ENCODE results near the gene PRELID1. TPM values are rescaled to one million over a fixed set of nuclear protein-coding genes. Genes with fewer than 3 reads are reported as not detected.

Gene PRELID1
- total RNA-seq, 2 experiments from 2014 or later: 222 to 233 TPM

DNA sequence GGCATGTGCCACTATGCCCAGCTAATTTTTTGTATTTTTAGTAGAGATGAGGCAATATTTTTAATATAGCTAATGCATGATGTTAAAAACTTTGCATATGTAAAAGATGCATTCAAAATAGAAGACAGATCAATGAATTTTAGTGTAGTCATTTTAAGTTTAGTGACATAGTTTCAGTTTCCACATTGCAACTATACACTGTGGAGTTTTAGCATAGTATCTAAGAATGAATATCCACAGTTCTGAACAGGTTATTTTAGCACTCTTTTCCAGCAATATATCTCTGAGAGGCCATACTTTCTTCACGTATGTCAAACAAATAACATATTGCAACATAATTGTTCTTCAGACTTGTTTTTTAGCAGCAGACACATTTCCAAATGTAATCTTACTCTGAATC lies 39.4 kb upstream of the PRELID1 start:
- no peak for DNase-seq
- ChIA-PET POLR2A (interaction anchor here (1.0 to 1.7 kb wide), 2 partner anchors 10 to 19 kb away, joined by 3 to 6 read pairs; no protein-coding TSS in a partner anchor), CTCF (interaction anchor here (0.8 to 3.5 kb wide), 5 partner anchors 12 to 152 kb away, joined by 3 to 13 read pairs (median 6); no protein-coding TSS in a partner anchor)
- ATAC-seq: no peak
- intact Hi-C loops (cut with micrococcal nuclease): no loop called here
- TF ChIP-seq, protein P1, sequence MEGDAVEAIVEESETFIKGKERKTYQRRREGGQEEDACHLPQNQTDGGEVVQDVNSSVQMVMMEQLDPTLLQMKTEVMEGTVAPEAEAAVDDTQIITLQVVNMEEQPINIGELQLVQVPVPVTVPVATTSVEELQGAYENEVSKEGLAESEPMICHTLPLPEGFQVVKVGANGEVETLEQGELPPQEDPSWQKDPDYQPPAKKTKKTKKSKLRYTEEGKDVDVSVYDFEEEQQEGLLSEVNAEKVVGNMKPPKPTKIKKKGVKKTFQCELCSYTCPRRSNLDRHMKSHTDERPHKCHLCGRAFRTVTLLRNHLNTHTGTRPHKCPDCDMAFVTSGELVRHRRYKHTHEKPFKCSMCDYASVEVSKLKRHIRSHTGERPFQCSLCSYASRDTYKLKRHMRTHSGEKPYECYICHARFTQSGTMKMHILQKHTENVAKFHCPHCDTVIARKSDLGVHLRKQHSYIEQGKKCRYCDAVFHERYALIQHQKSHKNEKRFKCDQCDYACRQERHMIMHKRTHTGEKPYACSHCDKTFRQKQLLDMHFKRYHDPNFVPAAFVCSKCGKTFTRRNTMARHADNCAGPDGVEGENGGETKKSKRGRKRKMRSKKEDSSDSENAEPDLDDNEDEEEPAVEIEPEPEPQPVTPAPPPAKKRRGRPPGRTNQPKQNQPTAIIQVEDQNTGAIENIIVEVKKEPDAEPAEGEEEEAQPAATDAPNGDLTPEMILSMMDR (IDR thresholded peaks at IDR 0.05): no peak
- Mint-ChIP-seq H3K9me3 (no peaks in the 10 kb centered on the region), H3K36me3 (ENCODE audit: low read depth) (peaks cover 43% of the 10 kb centered on the region), H3K27me3 (no peaks in the 10 kb centered on the region), H3K27ac (peak overlapping the region; percentile 30), H3K4me1 (ENCODE audit: low read depth) (peaks cover 3% of the 10 kb centered on the region), H3K4me3 (no peak overlapping the region)

GRCh38 chr5:177265395-177265794 lies 38.2 kb upstream of the PRELID1 start:
- peaks cover 40% of the 10 kb centered on the region for H3K36me3 Mint-ChIP-seq (ENCODE audit: low read depth)
- CTCF ChIA-PET: interaction anchor here (3.5 kb wide), 1 partner anchor 13 kb away, joined by 13 read pairs; no protein-coding TSS in a partner anchor

DNA sequence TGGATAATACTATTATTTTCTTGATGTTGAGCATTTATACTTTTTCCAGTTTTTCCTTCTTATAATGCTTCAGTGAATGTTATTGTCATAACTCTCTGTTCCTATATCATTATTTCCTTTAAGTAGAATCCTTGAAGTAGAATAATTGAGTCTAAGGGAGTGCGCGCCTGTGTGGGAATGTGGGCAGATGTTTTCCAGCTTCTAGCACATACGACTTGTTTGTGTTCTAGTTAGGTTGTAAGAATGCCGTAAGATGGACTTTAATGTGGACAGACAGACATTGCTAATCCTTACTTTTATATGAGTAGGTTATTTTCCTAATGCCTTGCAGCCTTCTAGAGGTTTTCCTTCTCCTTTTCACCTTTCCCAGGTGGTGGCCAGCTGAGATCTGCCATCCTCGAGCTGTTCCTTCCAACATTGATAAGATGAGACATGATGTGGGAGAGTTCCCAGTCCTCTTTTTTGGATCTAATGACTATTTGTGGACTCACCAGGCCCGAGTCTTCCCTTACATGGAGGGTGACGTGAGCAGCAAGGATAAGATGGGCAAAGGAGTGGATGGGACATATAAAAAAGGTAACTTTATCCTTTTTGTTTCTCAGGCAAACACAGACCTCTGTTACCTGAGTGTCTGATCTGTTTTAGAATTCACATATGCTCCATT lies 34.2 kb upstream of the PRELID1 start:
- no peaks in the 10 kb centered on the region for H3K27me3 Mint-ChIP-seq
- DNase-seq (no peak), ATAC-seq (no peak)
- intact Hi-C loops (cut with micrococcal nuclease): no loop called here
- no peak overlapping the region for H3K27ac Mint-ChIP-seq
- H3K9me3 Mint-ChIP-seq: no peaks in the 10 kb centered on the region
- no peak overlapping the region for H3K4me3 Mint-ChIP-seq
- ChIA-PET CTCF (interaction anchor here (1.4 to 2.4 kb wide), 3 partner anchors 18 to 156 kb away, joined by 4 to 9 read pairs (median 4); no protein-coding TSS in a partner anchor), POLR2A (no interaction called here)
- peaks cover under 1% of the 10 kb centered on the region for H3K4me1 Mint-ChIP-seq (ENCODE audit: low read depth)
- peaks cover 27% of the 10 kb centered on the region for H3K36me3 Mint-ChIP-seq (ENCODE audit: low read depth)
- TF ChIP-seq, protein P1 (IDR thresholded peaks at IDR 0.05): no peak

More at GRCh38 chr5:177265395-177265794, 38.2 kb upstream of the PRELID1 start:
- intact Hi-C loops (cut with micrococcal nuclease): no loop called here
- ATAC-seq (no peak), DNase-seq (no peak)
- TF ChIP-seq, protein P1 (IDR thresholded peaks at IDR 0.05): no peak
- H3K4me3 Mint-ChIP-seq: no peak overlapping the region
- POLR2A ChIA-PET: no interaction called here
- peaks cover 3% of the 10 kb centered on the region for H3K4me1 Mint-ChIP-seq (ENCODE audit: low read depth)
- no peaks in the 10 kb centered on the region for H3K9me3 Mint-ChIP-seq
- no peaks in the 10 kb centered on the region for H3K27me3 Mint-ChIP-seq
- H3K27ac Mint-ChIP-seq: no peak overlapping the region

DNA sequence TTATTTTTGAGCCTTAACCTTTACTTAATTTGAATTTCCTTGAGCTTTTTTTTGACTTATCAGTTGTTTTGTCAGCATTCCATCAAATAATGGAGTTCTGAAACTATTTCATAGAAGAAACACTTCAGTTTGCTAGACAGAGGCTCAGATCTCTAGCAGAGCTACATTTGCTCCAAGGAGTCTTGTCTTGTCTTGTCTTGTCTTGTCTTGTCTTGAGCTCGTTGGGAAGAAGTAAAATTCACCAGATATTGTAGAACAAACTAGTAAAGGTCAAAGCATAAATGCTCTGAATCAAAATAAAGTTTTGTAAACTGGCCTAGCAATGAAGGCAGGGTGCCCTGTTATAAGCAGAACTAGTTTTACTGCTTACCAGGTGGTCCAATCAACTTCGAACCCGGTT lies 33.6 kb upstream of the PRELID1 start:
- Mint-ChIP-seq H3K9me3 (no peaks in the 10 kb centered on the region), H3K27ac (no peak overlapping the region), H3K4me3 (no peak overlapping the region), H3K27me3 (no peaks in the 10 kb centered on the region), H3K36me3 (ENCODE audit: low read depth) (peaks cover 23% of the 10 kb centered on the region), H3K4me1 (ENCODE audit: low read depth) (no peaks in the 10 kb centered on the region)
- POLR2A ChIA-PET: no interaction called here
- no peak for ATAC-seq
- intact Hi-C loops (cut with micrococcal nuclease): no loop called here
- TF ChIP-seq, protein P1 (IDR thresholded peaks at IDR 0.05): no peak
- no peak for DNase-seq
- CTCF ChIA-PET: interaction anchor here (1.4 to 2.4 kb wide), 3 partner anchors 18 to 156 kb away, joined by 4 to 9 read pairs (median 4); no protein-coding TSS in a partner anchor

- TF ChIP-seq, protein P1 (IDR thresholded peaks at IDR 0.05): no peak
- Mint-ChIP-seq H3K36me3 (ENCODE audit: low read depth) (peaks cover 26% of the 10 kb centered on the region), H3K9me3 (no peaks in the 10 kb centered on the region), H3K27ac (no peak overlapping the region), H3K4me3 (no peak overlapping the region), H3K27me3 (no peaks in the 10 kb centered on the region), H3K4me1 (ENCODE audit: low read depth) (no peaks in the 10 kb centered on the region)
- ChIA-PET POLR2A (no interaction called here), CTCF (interaction anchor here (1.4 to 2.4 kb wide), 3 partner anchors 17 to 157 kb away, joined by 4 to 9 read pairs (median 4); no protein-coding TSS in a partner anchor)
- ATAC-seq: no peak
- intact Hi-C loops (cut with micrococcal nuclease): no loop called here
- no peak for DNase-seq
These were observed 32.9 kb upstream of the PRELID1 start for GRCh38 chr5:177270653-177271052.

Data from activated CD8-positive, alpha-beta T cell treated with anti-CD3 and anti-CD28 coated beads for 36 hours (primary cell).